ENCODE results near the gene ALG1. TPM values are rescaled to one million over a fixed set of nuclear protein-coding genes. Genes with fewer than 3 reads are reported as not detected.
A peak's percentile ranks its signal among the peaks of the same experiment; 100 is the strongest.

The ALG1 gene
- polyA plus RNA-seq (2013, experiment 1 of 2), result 14.6 TPM
- 12.7 TPM for polyA plus RNA-seq (2013, experiment 2 of 2)

GRCh38 chr16:5071681-5072333, at the start of gene ALG1:
TSS of gene ALG1 (plus strand) at chr16:5071843. CDS start at chr16:5071850, 7 bp downstream.
- peak within 1 kb of the TSS; percentile 62 for H3K4me3 ChIP-seq (ENCODE audit: extremely low read depth, insufficient read depth, low read length, poor library complexity, severe bottlenecking)
- H3K36me3 ChIP-seq (ENCODE audit: control insufficient read depth, insufficient read depth, low read length), result peaks cover 23% of the 10 kb centered on the region
- no peaks in the 10 kb centered on the region for H3K9me3 ChIP-seq (ENCODE audit: control insufficient read depth, low read length)
- H3K4me1 ChIP-seq (ENCODE audit: control insufficient read depth, insufficient read depth, low read length, poor library complexity, severe bottlenecking), result no peaks in the 10 kb centered on the region
- WGBS, 2 experiments (ENCODE audit: insufficient coverage in 2 of 2), result 1 to 3% methylated on average over 47 to 49 of the region's 53 CpGs
- H3K27ac ChIP-seq (ENCODE audit: low read depth, low read length, severe bottlenecking), result peak within 1 kb of the TSS; percentile 81

GRCh38 chr16:5022521-5022920, 49.1 kb upstream of the ALG1 start:
- H3K9me3 ChIP-seq (ENCODE audit: control insufficient read depth, low read length), result no peaks in the 10 kb centered on the region
- H3K36me3 ChIP-seq (ENCODE audit: control insufficient read depth, insufficient read depth, low read length), result peaks cover 2% of the 10 kb centered on the region
- WGBS, 2 experiments (ENCODE audit: insufficient coverage in 2 of 2), result 92 to 98% methylated on average over 5 to 6 of the region's 6 CpGs
- H3K4me1 ChIP-seq (ENCODE audit: control insufficient read depth, insufficient read depth, low read length, poor library complexity, severe bottlenecking), result no peaks in the 10 kb centered on the region
- no peak overlapping the region for H3K4me3 ChIP-seq (ENCODE audit: extremely low read depth, insufficient read depth, low read length, poor library complexity, severe bottlenecking)
- no peak overlapping the region for H3K27ac ChIP-seq (ENCODE audit: low read depth, low read length, severe bottlenecking)

GRCh38 chr16:5024632-5025031, 47.0 kb upstream of the ALG1 start:
- H3K27ac ChIP-seq (ENCODE audit: low read depth, low read length, severe bottlenecking), result no peak overlapping the region
- 86 to 87% methylated on average over 4 of the region's 4 CpGs for WGBS, 2 experiments (ENCODE audit: insufficient coverage in 2 of 2)
- no peak overlapping the region for H3K4me3 ChIP-seq (ENCODE audit: extremely low read depth, insufficient read depth, low read length, poor library complexity, severe bottlenecking)
- no peaks in the 10 kb centered on the region for H3K4me1 ChIP-seq (ENCODE audit: control insufficient read depth, insufficient read depth, low read length, poor library complexity, severe bottlenecking)
- no peaks in the 10 kb centered on the region for H3K9me3 ChIP-seq (ENCODE audit: control insufficient read depth, low read length)
- H3K36me3 ChIP-seq (ENCODE audit: control insufficient read depth, insufficient read depth, low read length), result peaks cover 5% of the 10 kb centered on the region

- Histone ChIP-seq H3K4me3 (ENCODE audit: extremely low read depth, insufficient read depth, low read length, poor library complexity, severe bottlenecking) (no peak overlapping the region), H3K4me1 (ENCODE audit: control insufficient read depth, insufficient read depth, low read length, poor library complexity, severe bottlenecking) (no peaks in the 10 kb centered on the region), H3K9me3 (ENCODE audit: control insufficient read depth, low read length) (no peaks in the 10 kb centered on the region), H3K27ac (ENCODE audit: low read depth, low read length, severe bottlenecking) (no peak overlapping the region), H3K36me3 (ENCODE audit: control insufficient read depth, insufficient read depth, low read length) (peaks cover 5% of the 10 kb centered on the region)
- WGBS, 2 experiments (ENCODE audit: insufficient coverage in 2 of 2), result 24 to 53% methylated on average over 12 to 15 of the region's 17 CpGs
These were observed 46.4 kb upstream of the ALG1 start for GRCh38 chr16:5025171-5025632.

GRCh38 chr16:5026664-5027063, 45.0 kb upstream of the ALG1 start:
- no peak overlapping the region for H3K27ac ChIP-seq (ENCODE audit: low read depth, low read length, severe bottlenecking)
- peaks cover 5% of the 10 kb centered on the region for H3K36me3 ChIP-seq (ENCODE audit: control insufficient read depth, insufficient read depth, low read length)
- 93% methylated on average over 4 to 7 of the region's 8 CpGs for WGBS, 2 experiments (ENCODE audit: insufficient coverage in 2 of 2)
- H3K4me3 ChIP-seq (ENCODE audit: extremely low read depth, insufficient read depth, low read length, poor library complexity, severe bottlenecking), result no peak overlapping the region
- H3K9me3 ChIP-seq (ENCODE audit: control insufficient read depth, low read length), result no peaks in the 10 kb centered on the region
- no peaks in the 10 kb centered on the region for H3K4me1 ChIP-seq (ENCODE audit: control insufficient read depth, insufficient read depth, low read length, poor library complexity, severe bottlenecking)

- no peaks in the 10 kb centered on the region for H3K9me3 ChIP-seq (ENCODE audit: control insufficient read depth, low read length)
- no peak overlapping the region for H3K4me3 ChIP-seq (ENCODE audit: extremely low read depth, insufficient read depth, low read length, poor library complexity, severe bottlenecking)
- no peak overlapping the region for H3K27ac ChIP-seq (ENCODE audit: low read depth, low read length, severe bottlenecking)
- H3K4me1 ChIP-seq (ENCODE audit: control insufficient read depth, insufficient read depth, low read length, poor library complexity, severe bottlenecking), result no peaks in the 10 kb centered on the region
- WGBS, 2 experiments (ENCODE audit: insufficient coverage in 2 of 2), result 88 to 91% methylated on average over 7 of the region's 7 CpGs
- peaks cover 5% of the 10 kb centered on the region for H3K36me3 ChIP-seq (ENCODE audit: control insufficient read depth, insufficient read depth, low read length)
These were observed 44.6 kb upstream of the ALG1 start for GRCh38 chr16:5027086-5027485.

GRCh38 chr16:5027575-5028235, 43.9 kb upstream of the ALG1 start:
- Histone ChIP-seq H3K4me1 (ENCODE audit: control insufficient read depth, insufficient read depth, low read length, poor library complexity, severe bottlenecking) (no peaks in the 10 kb centered on the region), H3K27ac (ENCODE audit: low read depth, low read length, severe bottlenecking) (no peak overlapping the region), H3K4me3 (ENCODE audit: extremely low read depth, insufficient read depth, low read length, poor library complexity, severe bottlenecking) (no peak overlapping the region), H3K36me3 (ENCODE audit: control insufficient read depth, insufficient read depth, low read length) (peaks cover 5% of the 10 kb centered on the region), H3K9me3 (ENCODE audit: control insufficient read depth, low read length) (no peaks in the 10 kb centered on the region)
- WGBS, 2 experiments (ENCODE audit: insufficient coverage in 2 of 2), result 91% methylated on average over 17 to 28 of the region's 32 CpGs

- H3K4me1 ChIP-seq (ENCODE audit: control insufficient read depth, insufficient read depth, low read length, poor library complexity, severe bottlenecking), result peaks cover under 1% of the 10 kb centered on the region
- H3K9me3 ChIP-seq (ENCODE audit: control insufficient read depth, low read length), result no peaks in the 10 kb centered on the region
- H3K36me3 ChIP-seq (ENCODE audit: control insufficient read depth, insufficient read depth, low read length), result peaks cover 5% of the 10 kb centered on the region
- WGBS, 2 experiments (ENCODE audit: insufficient coverage in 2 of 2), result 94 to 99% methylated on average over 9 to 18 of the region's 18 CpGs
- H3K27ac ChIP-seq (ENCODE audit: low read depth, low read length, severe bottlenecking), result no peak overlapping the region
- no peak overlapping the region for H3K4me3 ChIP-seq (ENCODE audit: extremely low read depth, insufficient read depth, low read length, poor library complexity, severe bottlenecking)
These were observed 42.6 kb upstream of the ALG1 start for GRCh38 chr16:5028950-5029475.

- H3K9me3 ChIP-seq (ENCODE audit: control insufficient read depth, low read length), result no peaks in the 10 kb centered on the region
- H3K4me3 ChIP-seq (ENCODE audit: extremely low read depth, insufficient read depth, low read length, poor library complexity, severe bottlenecking), result no peak overlapping the region
- H3K36me3 ChIP-seq (ENCODE audit: control insufficient read depth, insufficient read depth, low read length), result peaks cover 5% of the 10 kb centered on the region
- WGBS, 2 experiments (ENCODE audit: insufficient coverage in 2 of 2), result 90 to 94% methylated on average over 10 to 11 of the region's 12 CpGs
- no peak overlapping the region for H3K27ac ChIP-seq (ENCODE audit: low read depth, low read length, severe bottlenecking)
- peaks cover 8% of the 10 kb centered on the region for H3K4me1 ChIP-seq (ENCODE audit: control insufficient read depth, insufficient read depth, low read length, poor library complexity, severe bottlenecking)
These were observed 41.3 kb upstream of the ALG1 start for GRCh38 chr16:5030251-5030870.

- peaks cover 5% of the 10 kb centered on the region for H3K36me3 ChIP-seq (ENCODE audit: control insufficient read depth, insufficient read depth, low read length)
- WGBS, 2 experiments (ENCODE audit: insufficient coverage in 2 of 2), result 85 to 92% methylated on average over 4 to 7 of the region's 7 CpGs
- H3K9me3 ChIP-seq (ENCODE audit: control insufficient read depth, low read length), result no peaks in the 10 kb centered on the region
- no peak overlapping the region for H3K4me3 ChIP-seq (ENCODE audit: extremely low read depth, insufficient read depth, low read length, poor library complexity, severe bottlenecking)
- no peak overlapping the region for H3K27ac ChIP-seq (ENCODE audit: low read depth, low read length, severe bottlenecking)
- H3K4me1 ChIP-seq (ENCODE audit: control insufficient read depth, insufficient read depth, low read length, poor library complexity, severe bottlenecking), result peaks cover 8% of the 10 kb centered on the region
These were observed 40.0 kb upstream of the ALG1 start for GRCh38 chr16:5031601-5032000.
